WERI-Rb-1 (cell line): ENCODE data around the gene EIF5.

Experiments
- DNase-seq: peaks from one replicate; pipeline ENCODE4 v3.0.0-alpha.2; 2020
- H3K27ac ChIP-seq: fragments of 250-450 bp; sonication (Bioruptor Pico); 2 replicates; pipeline ENCODE4 v1.5.1; 2020; ENCODE audit warnings: mild to moderate bottlenecking, moderate library complexity
- H3K27me3 ChIP-seq: fragments of 250-450 bp; sonication (Bioruptor Pico); 2 replicates; pipeline ENCODE4 v1.5.1; 2021; ENCODE audit warnings: mild to moderate bottlenecking, low read depth, moderate library complexity; ENCODE audit not compliant: insufficient read depth, severe bottlenecking
- H3K36me3 ChIP-seq: fragments of 250-450 bp; sonication (Bioruptor Pico); 2 replicates; pipeline ENCODE4 v1.5.1; 2020; ENCODE audit warnings: mild to moderate bottlenecking, moderate library complexity
- H3K4me3 ChIP-seq: 2 replicates; pipeline ENCODE4 v1.5.1; 2011; ENCODE audit warnings: low read depth, mild to moderate bottlenecking, control low read depth, low read length
- H3K9me3 ChIP-seq: fragments of 250-450 bp; sonication (Bioruptor Pico); 2 replicates; pipeline ENCODE4 v1.5.1; 2021; ENCODE audit warnings: mild to moderate bottlenecking, moderate library complexity; ENCODE audit not compliant: severe bottlenecking
- CTCF ChIP-seq: IDR thresholded peaks from 2 replicates; pipeline ENCODE4 v1.5.1; 2011; ENCODE audit warnings: low read depth, mild to moderate bottlenecking, control low read depth, inconsistent platforms, low read length

Gene EIF5

GRCh38 chr14:103333754-103334643 lies at the start of gene EIF5:
Gene EIF5, plus strand, starts transcription at chr14:103334237. Its CDS starts 1,624 bp downstream, at chr14:103335861.
- no peaks in the 10 kb centered on the region for H3K27me3 ChIP-seq
- peak within 1 kb of the TSS; percentile 97 for H3K27ac ChIP-seq
- H3K9me3 ChIP-seq = no peaks in the 10 kb centered on the region
- no peak for TF ChIP-seq CTCF
- peak within 1 kb of the TSS; percentile 83 for H3K4me3 ChIP-seq
- H3K36me3 ChIP-seq = peaks cover 51% of the 10 kb centered on the region
- peak; percentile 99 for DNase-seq

- no peak overlapping the region for H3K4me3 ChIP-seq
- H3K27ac ChIP-seq = no peak overlapping the region
- TF ChIP-seq CTCF = no peak
- H3K36me3 ChIP-seq = no peaks in the 10 kb centered on the region
- peaks cover 2% of the 10 kb centered on the region for H3K9me3 ChIP-seq
- H3K27me3 ChIP-seq = no peaks in the 10 kb centered on the region
- DNase-seq = no peak
Observed at GRCh38 chr14:103284574-103285467, 49.2 kb upstream of the EIF5 start.

- Histone ChIP-seq H3K4me3 (no peak overlapping the region), H3K9me3 (peaks cover 2% of the 10 kb centered on the region), H3K27ac (no peak overlapping the region), H3K36me3 (no peaks in the 10 kb centered on the region), H3K27me3 (no peaks in the 10 kb centered on the region)
- TF ChIP-seq CTCF = no peak
- no peak for DNase-seq
Observed at GRCh38 chr14:103286460-103286859, 47.6 kb upstream of the EIF5 start.

- H3K4me3 ChIP-seq = no peak overlapping the region
- H3K27ac ChIP-seq = no peak overlapping the region
- no peak for DNase-seq
- H3K9me3 ChIP-seq = peaks cover 2% of the 10 kb centered on the region
- no peaks in the 10 kb centered on the region for H3K27me3 ChIP-seq
- no peaks in the 10 kb centered on the region for H3K36me3 ChIP-seq
- TF ChIP-seq CTCF = no peak
Observed at GRCh38 chr14:103286968-103287850, 46.8 kb upstream of the EIF5 start.

GRCh38 chr14:103288076-103288766 lies 45.8 kb upstream of the EIF5 start:
- Histone ChIP-seq H3K36me3 (no peaks in the 10 kb centered on the region), H3K27me3 (no peaks in the 10 kb centered on the region), H3K4me3 (no peak overlapping the region), H3K9me3 (peaks cover 2% of the 10 kb centered on the region), H3K27ac (no peak overlapping the region)
- no peak for DNase-seq
- no peak for TF ChIP-seq CTCF
